OCI-LY1 (cell line): ENCODE data around the gene PLXNA2.

ENCODE experiments used
- CTCF ChIP-seq: fragments of 200-600 bp; sonication (generic), shearing (Covaris generic); IDR thresholded peaks from 2 replicates; pipeline ENCODE4 v1.5.1; 2017; ENCODE audit warnings: mild to moderate bottlenecking, antibody characterized with exemption, low read length, moderate library complexity, mixed read lengths
- EZH2 ChIP-seq: fragments of 200-600 bp; sonication (generic), shearing (Covaris generic); IDR thresholded peaks from 2 replicates; pipeline ENCODE4 v1.8.0; 2017; ENCODE audit warnings: borderline replicate concordance, mixed run types, mild to moderate bottlenecking, antibody characterized with exemption, low read length, moderate library complexity, mixed read lengths

DNA sequence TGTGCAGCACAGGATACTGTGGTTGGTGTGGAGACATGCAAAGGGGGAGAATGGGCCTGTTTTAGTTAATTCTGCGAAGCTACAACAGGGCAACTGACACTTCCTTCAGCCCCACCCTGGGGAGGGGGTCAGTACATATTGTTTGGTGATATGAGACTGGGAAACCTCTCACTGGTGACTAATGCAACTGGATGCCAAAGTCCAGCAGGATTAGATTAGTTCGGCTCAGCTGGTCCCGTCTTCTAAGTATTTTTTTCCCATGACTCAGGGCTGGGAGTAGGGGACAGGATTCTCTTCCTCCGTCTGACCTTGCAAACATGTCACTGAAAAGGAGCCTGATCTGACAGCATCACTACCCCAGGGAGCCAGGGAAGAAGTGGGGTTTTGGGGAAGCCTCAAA, 43.0 kb downstream of the PLXNA2 start:
- no peak for TF ChIP-seq CTCF
- TF ChIP-seq EZH2, result no peak
